ENCODE data around the gene DBH.

Gene DBH

DNA sequence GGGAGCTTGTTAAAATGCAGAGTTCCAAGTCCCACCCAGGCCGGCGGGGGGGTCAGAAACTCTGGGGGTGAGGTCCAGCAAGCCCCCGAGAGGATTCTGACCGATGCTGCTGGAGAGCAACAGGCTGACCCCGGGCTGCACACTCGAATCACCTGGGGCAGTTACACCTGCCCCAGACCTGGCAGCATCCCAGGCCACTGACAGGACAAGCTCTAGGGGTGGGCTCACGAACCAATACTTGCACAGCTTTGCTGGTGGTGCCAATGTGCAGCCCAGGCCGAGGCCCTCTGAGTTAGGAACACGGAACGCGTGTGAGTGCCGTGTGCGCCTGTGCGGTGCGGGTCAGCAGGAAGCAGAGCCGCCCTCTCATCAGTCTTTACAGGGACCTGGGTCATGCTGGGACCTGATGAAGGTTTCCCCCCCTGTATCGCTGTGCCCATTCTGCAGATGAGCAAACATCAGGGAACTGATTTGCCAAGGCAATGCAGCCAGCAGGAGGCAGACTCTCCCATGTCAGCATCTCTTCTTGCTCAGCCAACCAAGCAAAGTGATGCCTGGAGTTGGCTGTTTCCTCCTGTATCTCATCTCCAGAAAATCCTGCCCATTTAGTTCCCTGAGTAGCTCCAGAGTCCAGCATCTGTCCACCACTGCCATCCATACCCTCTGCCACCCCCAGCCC, 43.3 kb upstream of the DBH start:
- DNase-seq (ENCODE audit: low read depth, low spot score): no peak
- TF ChIP-seq FOXP2 (optimal IDR thresholded peaks at IDR 0.05; ENCODE audit: control extremely low read depth, extremely low read length, insufficient read depth) (no peak), POLR2AphosphoS5 (IDR thresholded peaks at IDR 0.05; ENCODE audit: borderline replicate concordance, low read depth, low read length) (no peak), EZH2 (IDR thresholded peaks at IDR 0.05) (no peak)
- no peak overlapping the region for H3K27ac ChIP-seq
- no peak overlapping the region for H3K4me3 ChIP-seq
- H3K36me3 ChIP-seq (ENCODE audit: insufficient read depth, low read length): no peaks in the 10 kb centered on the region
- H3K9me3 ChIP-seq (ENCODE audit: low read depth, low read length): 0 out of 2 replicates have a peak, but pooled peaks cover 6% of the 10 kb centered on the region
- no peak overlapping the region for H3K9ac ChIP-seq (ENCODE audit: insufficient read length)

DNA sequence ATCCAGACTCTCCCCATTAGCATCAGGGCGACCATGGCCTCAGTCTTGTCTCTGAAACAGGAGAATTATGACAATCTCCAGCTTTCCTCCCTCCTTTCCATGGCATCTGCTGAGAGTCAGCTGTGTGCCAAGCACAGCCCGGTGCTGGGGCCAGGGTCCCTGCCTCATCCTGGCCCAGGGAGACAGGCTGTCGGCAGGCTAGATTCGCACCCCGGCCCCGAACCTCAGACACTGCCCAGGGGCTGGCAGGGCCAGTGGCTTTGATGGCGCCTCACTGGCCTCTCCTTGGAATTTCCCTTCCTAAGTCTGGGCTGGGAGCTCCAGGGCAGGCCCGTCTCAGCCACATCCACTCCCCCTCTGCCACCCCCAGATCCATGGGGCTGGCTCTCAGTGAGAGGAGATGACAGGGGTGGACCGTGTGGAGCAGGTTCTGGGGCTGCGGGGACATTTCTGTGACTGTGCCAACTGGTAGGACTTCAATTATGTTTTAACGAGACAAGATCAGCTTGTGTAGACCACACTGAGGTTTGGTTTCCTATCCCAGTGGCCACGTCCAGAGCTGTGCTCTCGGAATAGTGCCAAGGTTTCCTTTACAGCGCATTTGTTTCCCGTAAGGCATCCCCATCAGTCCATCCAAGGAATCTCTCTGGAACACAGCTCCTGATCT, 42.4 kb upstream of the DBH start:
- 0 out of 2 replicates have a peak, but pooled peaks cover 6% of the 10 kb centered on the region for H3K9me3 ChIP-seq (ENCODE audit: low read depth, low read length)
- no peak overlapping the region for H3K9ac ChIP-seq (ENCODE audit: insufficient read length)
- no peak for DNase-seq (ENCODE audit: low read depth, low spot score)
- no peaks in the 10 kb centered on the region for H3K36me3 ChIP-seq (ENCODE audit: insufficient read depth, low read length)
- TF ChIP-seq EZH2 (IDR thresholded peaks at IDR 0.05) (no peak), POLR2AphosphoS5 (IDR thresholded peaks at IDR 0.05; ENCODE audit: borderline replicate concordance, low read depth, low read length) (no peak), FOXP2 (optimal IDR thresholded peaks at IDR 0.05; ENCODE audit: control extremely low read depth, extremely low read length, insufficient read depth) (no peak)
- H3K27ac ChIP-seq: no peak overlapping the region
- no peak overlapping the region for H3K4me3 ChIP-seq

DNA sequence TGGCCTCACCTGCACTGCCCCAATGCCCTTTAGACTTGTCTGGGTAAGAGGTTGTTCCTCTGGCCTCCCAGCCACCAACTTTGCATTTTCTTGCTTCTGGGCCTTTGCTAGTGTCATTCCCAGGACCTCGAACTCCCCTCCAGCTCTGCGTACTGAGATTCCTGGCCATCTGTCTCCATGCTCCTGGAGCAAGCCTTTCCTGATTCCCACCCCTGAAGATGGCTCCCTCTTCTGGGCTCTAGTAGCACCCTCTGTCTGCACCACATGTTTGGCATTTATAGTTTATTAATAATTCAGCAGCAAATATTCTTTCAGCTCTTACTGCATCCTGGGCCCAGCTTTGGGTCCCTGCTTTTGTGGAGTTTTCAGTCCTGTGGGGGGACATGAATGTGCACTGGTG, 41.9 kb upstream of the DBH start:
- Histone ChIP-seq H3K36me3 (ENCODE audit: insufficient read depth, low read length) (no peaks in the 10 kb centered on the region), H3K4me3 (no peak overlapping the region), H3K27ac (no peak overlapping the region), H3K9ac (ENCODE audit: insufficient read length) (no peak overlapping the region), H3K9me3 (ENCODE audit: low read depth, low read length) (0 out of 2 replicates have a peak, but pooled peaks cover 5% of the 10 kb centered on the region)
- TF ChIP-seq FOXP2 (optimal IDR thresholded peaks at IDR 0.05; ENCODE audit: control extremely low read depth, extremely low read length, insufficient read depth) (no peak), POLR2AphosphoS5 (IDR thresholded peaks at IDR 0.05; ENCODE audit: borderline replicate concordance, low read depth, low read length) (no peak), EZH2 (IDR thresholded peaks at IDR 0.05) (no peak)
- no peak for DNase-seq (ENCODE audit: low read depth, low spot score)

DNA sequence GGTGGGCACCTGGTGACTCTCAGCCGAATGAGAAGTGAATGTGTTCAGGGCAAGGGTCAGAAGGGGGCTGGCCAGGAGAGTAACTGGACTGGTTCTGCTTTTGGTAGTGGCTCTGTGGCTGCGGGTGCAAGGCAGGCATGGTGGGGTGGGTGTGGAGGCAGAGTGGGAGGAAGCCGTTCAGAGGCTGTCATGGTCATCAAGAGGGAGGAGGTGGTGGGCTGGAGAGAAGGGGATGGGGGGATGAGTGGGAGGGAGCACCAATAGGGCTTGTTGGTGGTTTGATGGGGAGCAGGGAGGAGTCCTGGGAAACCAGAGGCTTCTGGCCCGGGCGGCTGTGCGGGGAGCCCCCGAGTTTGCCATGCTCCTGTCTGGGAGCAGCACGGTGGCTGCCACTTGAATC, 40.3 kb upstream of the DBH start:
- H3K27ac ChIP-seq: no peak overlapping the region
- DNase-seq (ENCODE audit: low read depth, low spot score): no peak
- H3K9me3 ChIP-seq (ENCODE audit: low read depth, low read length): 0 out of 2 replicates have a peak, but pooled peaks cover 5% of the 10 kb centered on the region
- no peaks in the 10 kb centered on the region for H3K36me3 ChIP-seq (ENCODE audit: insufficient read depth, low read length)
- no peak overlapping the region for H3K9ac ChIP-seq (ENCODE audit: insufficient read length)
- TF ChIP-seq FOXP2 (optimal IDR thresholded peaks at IDR 0.05; ENCODE audit: control extremely low read depth, extremely low read length, insufficient read depth) (no peak), EZH2 (IDR thresholded peaks at IDR 0.05) (no peak), POLR2AphosphoS5 (IDR thresholded peaks at IDR 0.05; ENCODE audit: borderline replicate concordance, low read depth, low read length) (no peak)
- H3K4me3 ChIP-seq: no peak overlapping the region

DNA sequence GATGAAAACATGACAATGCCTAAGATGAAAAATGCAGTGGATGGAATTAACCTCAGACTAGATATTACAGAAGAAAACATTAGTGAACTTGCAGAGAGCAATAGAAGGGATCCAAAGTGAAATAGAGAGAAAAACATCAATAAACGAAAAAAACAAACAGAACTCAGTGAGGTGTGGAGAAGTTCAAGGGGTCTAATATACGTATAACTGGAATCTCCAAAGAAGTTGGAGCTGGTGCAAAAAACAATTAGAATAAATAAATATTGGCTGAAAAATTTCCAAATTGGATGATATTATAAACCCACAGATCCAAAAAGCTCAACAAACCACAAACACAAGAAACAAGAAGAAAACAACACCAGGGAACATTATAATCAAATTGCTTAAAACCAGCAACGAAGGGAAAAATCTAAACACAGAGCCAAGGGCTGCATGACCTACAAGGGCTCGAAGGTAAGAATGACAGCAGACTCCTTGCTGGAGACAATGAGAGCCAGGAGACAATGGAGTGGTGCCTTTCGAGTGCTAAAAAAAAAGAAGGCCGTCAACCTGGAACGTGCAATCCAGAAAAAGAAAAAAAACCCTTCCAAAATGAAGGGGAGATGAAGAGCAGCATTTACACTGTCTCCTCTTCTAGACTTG, 38.7 kb upstream of the DBH start:
- DNase-seq (ENCODE audit: low read depth, low spot score): no peak
- H3K9me3 ChIP-seq (ENCODE audit: low read depth, low read length): 0 out of 2 replicates have a peak, but pooled peaks cover 5% of the 10 kb centered on the region
- TF ChIP-seq POLR2AphosphoS5 (IDR thresholded peaks at IDR 0.05; ENCODE audit: borderline replicate concordance, low read depth, low read length): no peak
- TF ChIP-seq EZH2 (IDR thresholded peaks at IDR 0.05): no peak
- no peak for TF ChIP-seq FOXP2 (optimal IDR thresholded peaks at IDR 0.05; ENCODE audit: control extremely low read depth, extremely low read length, insufficient read depth)
- H3K36me3 ChIP-seq (ENCODE audit: insufficient read depth, low read length): no peaks in the 10 kb centered on the region
- no peak overlapping the region for H3K27ac ChIP-seq
- H3K4me3 ChIP-seq: no peak overlapping the region
- H3K9ac ChIP-seq (ENCODE audit: insufficient read length): no peak overlapping the region

DNA sequence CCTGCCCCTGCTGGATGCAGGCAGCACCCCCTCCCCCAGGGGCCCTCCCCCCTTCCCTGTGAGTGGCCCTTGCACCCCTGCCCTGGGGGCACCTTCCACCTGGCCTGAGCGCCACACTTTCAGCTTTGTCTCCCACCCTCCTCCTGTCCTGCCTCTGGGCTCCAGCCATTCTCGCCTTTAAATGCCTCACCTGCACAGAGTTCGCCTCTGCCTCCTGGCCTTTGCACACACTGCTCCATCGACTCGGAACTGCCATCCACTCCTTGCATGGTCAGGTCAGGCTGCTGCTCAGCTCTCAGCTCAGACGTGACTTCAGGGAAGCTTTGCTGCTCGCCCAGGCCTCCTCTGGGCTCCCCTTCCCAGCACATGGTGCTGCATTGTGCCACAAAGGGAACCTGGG, 37.2 kb upstream of the DBH start:
- Histone ChIP-seq H3K4me3 (no peak overlapping the region), H3K36me3 (ENCODE audit: insufficient read depth, low read length) (no peaks in the 10 kb centered on the region), H3K27ac (no peak overlapping the region), H3K9me3 (ENCODE audit: low read depth, low read length) (0 out of 2 replicates have a peak, but pooled peaks cover 5% of the 10 kb centered on the region), H3K9ac (ENCODE audit: insufficient read length) (no peak overlapping the region)
- DNase-seq (ENCODE audit: low read depth, low spot score): no peak
- TF ChIP-seq FOXP2 (optimal IDR thresholded peaks at IDR 0.05; ENCODE audit: control extremely low read depth, extremely low read length, insufficient read depth): no peak
- TF ChIP-seq EZH2 (IDR thresholded peaks at IDR 0.05): no peak
- TF ChIP-seq POLR2AphosphoS5 (IDR thresholded peaks at IDR 0.05; ENCODE audit: borderline replicate concordance, low read depth, low read length): no peak

DNA sequence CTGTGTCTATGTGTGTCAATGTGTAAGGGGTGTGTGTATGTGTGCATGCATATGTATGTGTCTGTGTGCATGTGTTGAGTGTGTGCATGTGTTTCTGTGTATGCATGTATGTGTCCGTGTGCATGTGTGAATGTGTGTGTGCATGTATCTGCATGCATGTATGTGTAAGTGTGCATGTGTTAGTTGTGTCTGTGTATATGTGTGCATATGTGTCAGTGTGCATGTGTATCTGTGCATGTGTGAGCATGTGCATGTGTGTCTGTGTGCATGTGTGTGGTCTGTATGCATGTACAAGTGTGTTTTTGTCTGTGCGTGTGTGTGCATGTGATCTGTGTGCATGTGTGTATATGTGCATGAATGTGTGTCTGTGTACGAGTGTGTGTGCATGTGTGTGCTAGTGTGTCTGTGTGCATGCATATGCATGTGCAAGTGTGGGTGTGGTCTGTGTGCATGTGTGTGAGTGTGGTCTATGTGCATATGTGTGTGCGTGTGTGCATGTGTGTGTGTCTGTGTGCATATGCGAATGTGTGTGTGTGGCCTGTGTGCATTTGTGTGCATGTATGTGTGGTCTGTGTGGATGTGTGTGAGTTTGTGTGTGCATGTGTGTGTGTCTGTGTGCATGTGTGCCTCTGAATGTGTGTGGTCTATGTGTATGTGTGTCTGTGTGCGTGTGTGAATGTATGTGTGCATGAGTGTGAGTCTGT, 36.5 kb upstream of the DBH start:
- no peak overlapping the region for H3K9ac ChIP-seq (ENCODE audit: insufficient read length)
- TF ChIP-seq POLR2AphosphoS5 (IDR thresholded peaks at IDR 0.05; ENCODE audit: borderline replicate concordance, low read depth, low read length) (no peak), EZH2 (IDR thresholded peaks at IDR 0.05) (no peak), FOXP2 (optimal IDR thresholded peaks at IDR 0.05; ENCODE audit: control extremely low read depth, extremely low read length, insufficient read depth) (no peak)
- H3K27ac ChIP-seq: no peak overlapping the region
- H3K36me3 ChIP-seq (ENCODE audit: insufficient read depth, low read length): no peaks in the 10 kb centered on the region
- DNase-seq (ENCODE audit: low read depth, low spot score): no peak
- H3K9me3 ChIP-seq (ENCODE audit: low read depth, low read length): 0 out of 2 replicates have a peak, but pooled peaks cover 5% of the 10 kb centered on the region
- no peak overlapping the region for H3K4me3 ChIP-seq

DNA sequence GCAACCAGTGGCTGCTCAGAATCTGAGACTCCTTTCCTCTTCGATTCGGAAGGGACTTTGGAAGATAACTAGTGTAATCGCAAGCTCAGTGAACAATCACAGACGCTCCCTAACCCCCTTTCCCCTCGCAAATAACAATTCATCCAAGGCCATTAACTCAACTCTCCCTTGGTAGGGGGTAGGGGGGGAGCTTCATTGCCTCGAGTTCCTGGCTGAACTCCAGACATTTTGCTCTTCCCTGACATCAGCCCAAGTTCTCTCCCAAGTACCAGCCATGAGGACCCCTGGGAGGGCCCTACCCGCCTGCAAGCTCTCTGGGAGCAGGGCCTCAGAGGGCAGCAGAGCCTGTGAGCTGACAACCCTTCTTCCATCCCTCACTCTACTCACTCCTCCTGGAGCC, 35.4 kb upstream of the DBH start:
- no peak for TF ChIP-seq POLR2AphosphoS5 (IDR thresholded peaks at IDR 0.05; ENCODE audit: borderline replicate concordance, low read depth, low read length)
- no peak for TF ChIP-seq EZH2 (IDR thresholded peaks at IDR 0.05)
- TF ChIP-seq FOXP2 (optimal IDR thresholded peaks at IDR 0.05; ENCODE audit: control extremely low read depth, extremely low read length, insufficient read depth): no peak

More for the DNA sequence above, 35.4 kb upstream of the DBH start:
- Histone ChIP-seq H3K9ac (ENCODE audit: insufficient read length) (no peak overlapping the region), H3K27ac (no peak overlapping the region), H3K4me3 (no peak overlapping the region), H3K36me3 (ENCODE audit: insufficient read depth, low read length) (no peaks in the 10 kb centered on the region), H3K9me3 (ENCODE audit: low read depth, low read length) (0 out of 2 replicates have a peak, but pooled peaks cover 5% of the 10 kb centered on the region)
- DNase-seq (ENCODE audit: low read depth, low spot score): no peak

Measured in SK-N-MC (cell line).